ENCODE data around the gene SLC13A5. TPM values are rescaled to one million over a fixed set of nuclear protein-coding genes. Genes with fewer than 3 reads are reported as not detected.
A peak's percentile ranks its signal among the peaks of the same experiment; 100 is the strongest.

The SLC13A5 gene
- 0.21 TPM for total RNA-seq

GRCh38 chr17:6713130-6713917, at the start of gene SLC13A5:
Gene SLC13A5, minus strand, starts transcription at chr17:6713369. Its CDS starts 36 bp downstream, at chr17:6713333.
- no peak for TF ChIP-seq CTCF (IDR thresholded peaks at IDR 0.05)
- Histone ChIP-seq H3K4me1 (no peaks in the 10 kb centered on the region), H3K27ac (no peak within 1 kb of the TSS), H3K27me3 (peaks cover 16% of the 10 kb centered on the region), H3K9me3 (peaks cover 0 to 7% of the 10 kb centered on the region in 2 donors), H3K36me3 (no peaks in the 10 kb centered on the region), H3K4me3 (peak within 1 kb of the TSS; percentile 9 to 22)
- intact Hi-C loops (cut with DNase I) = no loop called here
- no peak for DNase-seq (ENCODE audit: low spot score in 2 of 2)

- peaks cover 43 to 56% of the 10 kb centered on the region in 2 donors for H3K36me3 ChIP-seq
- H3K4me3 ChIP-seq = no peak overlapping the region
- DNase-seq (ENCODE audit: low spot score in 2 of 2) = no peak
- TF ChIP-seq CTCF (IDR thresholded peaks at IDR 0.05) = no peak
- peaks cover 0 to 5% of the 10 kb centered on the region in 2 donors for H3K4me1 ChIP-seq
- H3K9me3 ChIP-seq = peaks cover 0 to 2% of the 10 kb centered on the region in 2 donors
- no peak overlapping the region for H3K27ac ChIP-seq
- H3K27me3 ChIP-seq = no peaks in the 10 kb centered on the region
- intact Hi-C loops (cut with DNase I) = no loop called here
Observed at GRCh38 chr17:6761779-6762178, 48.6 kb upstream of the SLC13A5 start.

GRCh38 chr17:6757747-6758146, 44.6 kb upstream of the SLC13A5 start:
- no peak for DNase-seq (ENCODE audit: low spot score in 2 of 2)
- Histone ChIP-seq H3K4me3 (peak overlapping the region in 1 of 2 donors; percentile 63), H3K4me1 (peaks cover 4 to 21% of the 10 kb centered on the region in 2 donors), H3K36me3 (peaks cover 21 to 28% of the 10 kb centered on the region in 2 donors), H3K9me3 (no peaks in the 10 kb centered on the region), H3K27ac (no peak overlapping the region), H3K27me3 (no peaks in the 10 kb centered on the region)
- no peak for TF ChIP-seq CTCF (IDR thresholded peaks at IDR 0.05)
- intact Hi-C loops (cut with DNase I) = loop anchor here (10.0 kb wide), 1 partner anchor 257 kb away; the partner anchor contains the start of gene RNASEK

GRCh38 chr17:6756425-6757031, 43.4 kb upstream of the SLC13A5 start:
- H3K36me3 ChIP-seq = peaks cover 15 to 21% of the 10 kb centered on the region in 2 donors
- H3K27ac ChIP-seq = peak overlapping the region; percentile 74 to 79
- TF ChIP-seq CTCF (IDR thresholded peaks at IDR 0.05) = no peak
- H3K27me3 ChIP-seq = no peaks in the 10 kb centered on the region
- peaks cover 4 to 30% of the 10 kb centered on the region in 2 donors for H3K4me1 ChIP-seq
- peak overlapping the region; percentile 44 to 63 for H3K4me3 ChIP-seq
- H3K9me3 ChIP-seq = no peaks in the 10 kb centered on the region
- no peak for DNase-seq (ENCODE audit: low spot score in 2 of 2)
- intact Hi-C loops (cut with DNase I) = loop anchor here (10.0 kb wide), 1 partner anchor 258 kb away; the partner anchor contains the start of gene RNASEK

- H3K9me3 ChIP-seq = no peaks in the 10 kb centered on the region
- intact Hi-C loops (cut with DNase I) = loop anchor here (10.0 kb wide), 1 partner anchor 259 kb away; the partner anchor contains the start of gene RNASEK
- H3K4me3 ChIP-seq = peak within 1 kb of the TSS; percentile 44 to 63
- peak within 1 kb of the TSS; percentile 74 to 79 for H3K27ac ChIP-seq
- H3K36me3 ChIP-seq = peaks cover 13 to 21% of the 10 kb centered on the region in 2 donors
- no peak for TF ChIP-seq CTCF (IDR thresholded peaks at IDR 0.05)
- DNase-seq (ENCODE audit: low spot score in 2 of 2) = no peak
- H3K27me3 ChIP-seq = no peaks in the 10 kb centered on the region
- H3K4me1 ChIP-seq = peaks cover 4 to 30% of the 10 kb centered on the region in 2 donors
Observed at GRCh38 chr17:6755731-6756184, 42.6 kb upstream of the SLC13A5 start, which contains the start of gene XAF1. Gene XAF1, plus strand, starts transcription at chr17:6756046. Its CDS starts 33 bp downstream, at chr17:6756079.
